GM12878 (cell line): ENCODE measurements around the gene HNRNPF. TPM values are rescaled to one million over a fixed set of nuclear protein-coding genes. Genes with fewer than 3 reads are reported as not detected.
A peak's percentile ranks its signal among the peaks of the same experiment; 100 is the strongest.

ENCODE experiments used
- ATAC-seq: fragments of 200-7000 bp; cut with Tn5 transposase; 3 replicates; pipeline ENCODE4 v1.9.1; 2020; ENCODE audit warnings: mild to moderate bottlenecking, moderate library complexity
- BruUV-seq: library from RNA; stranded (reverse); fragments of 400-500 nt; replicated peaks from 2 replicates; lab custom pipeline; 2021; lab: Mats Ljungman, UMichigan
- CTCF ChIA-PET: fragments of 300-600 bp; sonication (Branson Sonifier 250); formaldehyde crosslinking; extraction: SDS; loops from one replicate; lab custom pipeline; 2021; ENCODE audit warnings: inconsistent platforms; lab: Yijun Ruan, JAX
- POLR2A ChIA-PET: fragments of 350-600 bp; formaldehyde crosslinking; extraction: SDS; loops from one replicate; lab custom pipeline; 2021; ENCODE audit warnings: inconsistent platforms; lab: Charles Lee
- RAD21 ChIA-PET: fragments of 300-600 bp; sonication (Branson Sonifier 250); formaldehyde crosslinking; loops from one replicate; lab custom pipeline; 2023; ENCODE audit warnings: antibody characterized with exemption; ENCODE audit not compliant: unreplicated experiment; lab: Charles Lee
- SMC1A ChIA-PET: fragments of 300-600 bp; sonication (Branson Sonifier 250); formaldehyde crosslinking; loops from one replicate; lab custom pipeline; 2023; ENCODE audit not compliant: unreplicated experiment, uncharacterized antibody; lab: Charles Lee
- DNase-seq: peaks from one replicate; pipeline ENCODE4 v3.0.0-alpha.2; 2011; ENCODE audit warnings: low read depth, low spot score
- FAIRE-seq: peaks from 3 replicates; lab custom pipeline; 2011; peaks lifted over from hg19 to GRCh38; lab: Jason Lieb, UNC
- H2AFZ ChIP-seq: 2 replicates; pipeline ENCODE4 v1.6.0; 2011; ENCODE audit warnings: low read depth, low read length, control low read depth; ENCODE audit not compliant: control insufficient read depth
- H3K27ac ChIP-seq: 2 replicates; pipeline ENCODE4 v1.5.1; 2011; ENCODE audit warnings: control low read depth; ENCODE audit not compliant: control insufficient read depth, insufficient read depth
- H3K27me3 ChIP-seq, 2 experiments: replicated peaks in 1 of 2; 2 replicates each; pipeline versions ENCODE4 v1.6.0 to v1.6.1; 2011; ENCODE audit warnings: low read length in 1 of 2; ENCODE audit not compliant: control insufficient read depth in 2 of 2, insufficient read depth in 2 of 2
- H3K36me3 ChIP-seq, 2 experiments: 2 replicates each; pipeline ENCODE4 v1.5.1; 2011; ENCODE audit warnings: low read length in 1 of 2; ENCODE audit not compliant: control insufficient read depth in 2 of 2, insufficient read depth in 2 of 2
- H3K4me1 ChIP-seq: 2 replicates; pipeline ENCODE4 v1.6.1; 2011; ENCODE audit warnings: mild to moderate bottlenecking, low read length, moderate library complexity, mixed read lengths; ENCODE audit not compliant: control insufficient read depth, insufficient read depth
- H3K4me2 ChIP-seq: 2 replicates; pipeline ENCODE4 v1.6.0; 2011; ENCODE audit warnings: control low read depth; ENCODE audit not compliant: control insufficient read depth, insufficient read depth
- H3K4me3 ChIP-seq: fragments of 200-600 bp; sonication (generic); 2 replicates; pipeline ENCODE4 v1.5.1; 2016
- H3K79me2 ChIP-seq: 2 replicates; pipeline ENCODE4 v1.6.0; 2011; ENCODE audit warnings: low read length; ENCODE audit not compliant: control insufficient read depth, insufficient read depth
- H3K9ac ChIP-seq: 2 replicates; pipeline ENCODE4 v1.8.0; 2011; ENCODE audit warnings: low read length, control low read depth, mixed read lengths; ENCODE audit not compliant: control insufficient read depth, insufficient read depth
- H3K9me3 ChIP-seq: replicated peaks from 3 replicates; pipeline ENCODE4 v1.5.1; 2011; ENCODE audit warnings: mild to moderate bottlenecking, low read length; ENCODE audit not compliant: control insufficient read depth, insufficient read depth
- H4K20me1 ChIP-seq: 2 replicates; pipeline ENCODE4 v1.6.0; 2011; ENCODE audit not compliant: control insufficient read depth, insufficient read depth
- LARP7 ChIP-seq: fragments of 450-650 bp; IDR thresholded peaks from 2 replicates; pipeline ENCODE4 v1.6.1; 2017; ENCODE audit warnings: mild to moderate bottlenecking
- NFXL1 ChIP-seq: fragments of 450-650 bp; IDR thresholded peaks from 2 replicates; pipeline ENCODE4 v1.6.1; 2017; ENCODE audit warnings: antibody characterized with exemption, mild to moderate bottlenecking, borderline replicate concordance
- POLR2A ChIP-seq: IDR thresholded peaks from 2 replicates; pipeline ENCODE4 v1.6.1; 2011; ENCODE audit warnings: low read depth, mild to moderate bottlenecking, low read length
- POLR2AphosphoS5 ChIP-seq: IDR thresholded peaks from 2 replicates; pipeline ENCODE4 v1.6.1; 2011; ENCODE audit warnings: mild to moderate bottlenecking, low read length, inconsistent platforms
- RB1 ChIP-seq: fragments of 450-650 bp; formaldehyde crosslinking; IDR thresholded peaks from 2 replicates; pipeline ENCODE4 v1.6.1; 2017; ENCODE audit warnings: mild to moderate bottlenecking, borderline replicate concordance
- RFX5 ChIP-seq: IDR thresholded peaks from 2 replicates; pipeline ENCODE4 v1.6.1; 2011; ENCODE audit warnings: low read depth, low read length, improper control_type of control experiment
- STAT1 ChIP-seq: fragments of 450-650 bp; conservative IDR thresholded peaks from 2 replicates; pipeline ENCODE4 v1.6.1; 2014; ENCODE audit warnings: antibody characterized with exemption, mild to moderate bottlenecking
- ZBED1 ChIP-seq: IDR thresholded peaks from 2 replicates; pipeline ENCODE4 v1.6.1; 2016; ENCODE audit warnings: borderline replicate concordance
- WGBS: methylation state at CpG from one replicate; pipeline ENCODE4 v1.1.6; 2016; ENCODE audit warnings: low lambda C conversion rate; ENCODE audit not compliant: insufficient replicate concordance, insufficient coverage; ENCODE audit errors: missing lambda C conversion rate; 5-methylcytosine and 5-hydroxymethylcytosine counted together
- in situ Hi-C: fragments of 300-500 bp; cut with MboI; formaldehyde crosslinking; loops from 9 replicates; pipeline ENCODE4 v1.14.3; 2018; ENCODE audit warnings: mixed read lengths
- intact Hi-C: fragments of 100-400 bp; cut with micrococcal nuclease; formaldehyde crosslinking; loops from one replicate; pipeline ENCODE4 v1.14.2; 2022; ENCODE audit not compliant: unreplicated experiment
- polyA plus RNA-seq, 11 experiments: library from polyadenylated mRNA; depleted of rRNA in 4 of 11; unstranded in 6 of 11; stranded (reverse) in 5 of 11; fragments of >200 nt; fragmentation: Nextera tagmentation in 4 of 11; fragmentation: Illumina TruSeq in 1 of 11; extraction: Ambion mirVana in 4 of 11; extraction: Trizol in 1 of 11; gene quantifications; 1 replicate in 1 of 11; 2 replicates in 10 of 11; pipeline versions ENCODE4 v1.2.1 to v1.2.3, GENCODE V29; 2011 to 2016; ENCODE audit warnings: inconsistent platforms in 2 of 11, missing spikeins in 2 of 11, low read depth in 1 of 11
- total RNA-seq, 4 experiments: library from RNA; depleted of rRNA in 3 of 4; stranded (reverse); fragments of >200 nt in 3 of 4; fragmentation: Illumina TruSeq in 1 of 4; extraction: Trizol in 1 of 4; gene quantifications; 2 replicates each; pipeline versions ENCODE4 v1.2.1 to v1.2.3, GENCODE V29; 2013 to 2021

HNRNPF gene
- total and polyA plus RNA-seq, 10 of the 15 experiments (the other 5 are each of a cell fraction or from before 2014, with no cell fraction given), result 156 to 373 (median 293) TPM

DNA sequence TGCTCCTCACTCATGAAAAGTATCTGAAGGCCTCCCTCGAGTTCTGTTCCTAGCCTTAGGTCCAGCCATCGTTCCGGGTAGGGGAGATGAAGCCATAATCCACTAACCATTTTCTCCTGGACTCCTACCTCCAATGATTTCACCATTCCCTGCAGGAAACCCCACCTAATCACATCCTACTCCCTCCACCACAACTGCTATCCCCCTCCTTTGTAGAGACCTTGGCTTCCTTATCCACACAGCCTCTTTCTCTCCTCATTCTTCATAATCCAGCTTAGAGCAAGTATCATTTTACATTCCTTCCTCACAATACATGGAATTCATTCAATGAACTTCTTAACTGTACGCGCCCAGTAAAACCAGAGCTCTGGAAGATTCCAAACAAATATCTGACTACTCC, 18.7 kb downstream of the HNRNPF start:
- WGBS, result 89% methylated on average over 5 of the region's 5 CpGs
- TF ChIP-seq POLR2A (0 out of 2 replicates have a peak, but pooled peaks have one; percentile 3), RFX5 (no peak)
- Histone ChIP-seq H3K4me2 (no peak overlapping the region), H2AFZ (no peak overlapping the region), H3K36me3 (peaks cover 38 to 52% of the 10 kb centered on the region in 2 experiments), H4K20me1 (peaks cover 17% of the 10 kb centered on the region), H3K4me1 (peaks cover 8% of the 10 kb centered on the region), H3K79me2 (peaks cover 54% of the 10 kb centered on the region), H3K27me3 (no peaks in the 10 kb centered on the region), H3K9me3 (no peaks in the 10 kb centered on the region), H3K4me3 (no peak overlapping the region), H3K9ac (no peak overlapping the region), H3K27ac (no peak overlapping the region)
- no TSS peak for BruUV-seq
- in situ Hi-C loops (loop anchor here (25.0 kb wide), 2 partner anchors 103 to 603 kb away; partner anchors contain the start of gene BMS1), intact Hi-C loops (loop anchor here (10.0 kb wide), 1 partner anchor 756 kb away; the partner anchor contains the start of gene ZNF33B)
- ATAC-seq (no peak), FAIRE-seq (no peak), DNase-seq (no peak)
- ChIA-PET CTCF (interaction anchor here (1.1 to 1.7 kb wide), 5 partner anchors 11 to 251 kb away, joined by 3 to 4 read pairs (median 3); no protein-coding TSS in a partner anchor), POLR2A (no interaction called here), RAD21 (interaction anchor here (1.6 kb wide), 1 partner anchor 136 kb away, joined by 4 read pairs; no protein-coding TSS in a partner anchor), SMC1A (interaction anchor here (0.7 to 0.9 kb wide), 2 partner anchors 55 to 62 kb away, joined by 3 to 4 read pairs; no protein-coding TSS in a partner anchor)

DNA sequence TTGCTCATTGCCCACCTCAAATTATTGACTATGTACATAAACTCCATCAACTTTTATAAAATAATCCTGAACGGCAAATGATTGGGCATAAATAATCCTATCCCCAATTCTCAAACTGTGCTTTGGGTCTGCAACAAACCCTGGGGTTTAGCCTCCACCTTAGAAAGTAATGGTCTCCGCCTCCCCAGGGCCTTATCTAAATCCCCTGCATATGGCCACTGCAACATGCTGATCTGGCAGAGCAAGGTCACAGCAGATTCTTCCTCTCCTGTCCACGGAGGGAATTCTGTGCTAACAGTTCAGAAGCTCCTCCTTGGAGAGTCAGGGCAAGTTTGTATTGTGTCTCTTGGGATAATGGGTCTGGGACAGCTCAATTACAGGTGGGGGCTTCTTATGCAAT, 19.1 kb downstream of the HNRNPF start:
- no peaks in the 10 kb centered on the region for H3K27me3 ChIP-seq
- BruUV-seq, result no TSS peak
- ChIA-PET RAD21 (interaction anchor here (1.6 kb wide), 1 partner anchor 135 kb away, joined by 4 read pairs; no protein-coding TSS in a partner anchor), CTCF (interaction anchor here (1.1 to 1.7 kb wide), 5 partner anchors 11 to 251 kb away, joined by 3 to 4 read pairs (median 3); no protein-coding TSS in a partner anchor), SMC1A (interaction anchor here (0.7 to 0.9 kb wide), 2 partner anchors 55 to 63 kb away, joined by 3 to 4 read pairs; no protein-coding TSS in a partner anchor), POLR2A (no interaction called here)
- TF ChIP-seq NFXL1 (no peak), POLR2A (peak; percentile 21; the same call in 1 of the 2 replicates), ZBED1 (no peak), RB1 (no peak), STAT1 (no peak), LARP7 (no peak), POLR2AphosphoS5 (peak; percentile 27; the same call in 1 of the 2 replicates)
- no peak overlapping the region for H3K27ac ChIP-seq
- ATAC-seq (no peak), FAIRE-seq (no peak), DNase-seq (no peak)
- peaks cover 49% of the 10 kb centered on the region for H3K79me2 ChIP-seq
- H4K20me1 ChIP-seq, result peaks cover 17% of the 10 kb centered on the region
- H3K9ac ChIP-seq, result no peak overlapping the region
- no peak overlapping the region for H3K4me2 ChIP-seq
- no peak overlapping the region for H3K4me3 ChIP-seq
- peaks cover 6% of the 10 kb centered on the region for H3K4me1 ChIP-seq
- no peak overlapping the region for H2AFZ ChIP-seq
- H3K36me3 ChIP-seq, result peaks cover 37 to 52% of the 10 kb centered on the region in 2 experiments
- intact Hi-C loops, result loop anchor here (10.0 kb wide), 1 partner anchor 755 kb away; the partner anchor contains the start of gene ZNF33B
- H3K9me3 ChIP-seq, result no peaks in the 10 kb centered on the region
- in situ Hi-C loops, result loop anchor here (25.0 kb wide), 2 partner anchors 103 to 603 kb away; partner anchors contain the start of gene BMS1
- WGBS, result 55% methylated on average over 3 of the region's 3 CpGs
